ENCODE measurements around the gene MED27.

Gene MED27

GRCh38 chr9:132040808-132041207 is 38.9 kb downstream of the MED27 start:
- DNase-seq, result no peak

GRCh38 chr9:132040246-132040645 is 39.4 kb downstream of the MED27 start:
- no peak for DNase-seq

DNA sequence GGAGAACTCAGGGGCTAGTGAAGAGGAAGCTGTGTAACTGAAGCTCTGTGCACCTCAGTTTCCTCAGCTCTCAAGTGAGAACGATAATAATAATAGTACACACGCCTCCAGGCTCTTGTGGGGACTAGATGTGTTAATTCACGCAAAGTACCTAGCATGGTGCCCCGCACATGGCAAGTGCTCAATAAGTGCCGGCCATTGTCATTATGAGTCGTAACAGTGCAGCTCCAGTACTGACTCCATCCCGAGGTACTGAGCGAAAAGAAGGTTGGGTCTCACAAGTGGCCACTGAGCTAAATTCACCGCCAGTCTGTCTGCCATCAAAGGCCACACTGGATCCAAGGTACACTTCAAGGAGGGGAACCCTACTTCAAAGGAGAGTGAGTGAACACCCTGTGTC is 40.4 kb downstream of the MED27 start:
- DNase-seq, result no peak

DNA sequence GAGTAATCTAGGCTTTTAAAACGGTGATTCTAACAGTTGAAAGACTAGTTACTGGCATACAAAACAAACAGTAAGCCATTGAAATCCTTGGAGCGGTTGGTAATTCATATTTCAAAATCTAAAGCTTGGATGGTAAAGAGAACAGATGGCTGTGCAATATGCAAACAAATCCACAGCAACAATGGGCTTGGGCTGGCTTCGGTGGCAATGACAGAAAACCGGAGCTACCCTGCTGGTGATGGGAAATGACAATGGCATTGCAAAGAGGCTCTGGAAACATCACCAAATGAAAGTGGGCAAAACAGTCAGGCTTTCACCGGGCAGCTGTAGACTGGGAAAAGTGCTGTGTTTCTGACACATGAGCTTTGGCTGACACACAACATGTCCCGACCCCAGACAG is 42.2 kb downstream of the MED27 start:
- DNase-seq, result no peak

DNA sequence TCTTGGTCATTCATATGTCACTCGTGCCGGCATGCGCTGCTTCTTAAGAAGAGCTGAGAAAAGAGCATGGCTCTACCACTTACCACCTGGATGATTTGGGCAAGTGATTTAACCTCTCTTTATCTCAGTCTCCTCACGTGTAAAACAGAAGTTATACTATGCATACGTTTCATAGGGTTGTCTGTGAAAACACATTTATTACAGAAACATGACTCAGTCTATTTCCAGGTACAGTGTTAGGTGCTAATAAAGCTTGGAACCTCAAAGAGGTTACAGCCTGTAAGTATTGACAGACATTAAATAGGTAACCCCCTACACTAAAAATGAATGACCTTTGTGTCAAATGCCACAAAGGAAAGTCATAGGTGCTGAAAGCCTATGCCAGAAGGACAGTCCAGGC is 43.1 kb downstream of the MED27 start:
- no peak for DNase-seq

- no peak for DNase-seq
These were observed 44.0 kb downstream of the MED27 start for GRCh38 chr9:132035679-132036078.

DNA sequence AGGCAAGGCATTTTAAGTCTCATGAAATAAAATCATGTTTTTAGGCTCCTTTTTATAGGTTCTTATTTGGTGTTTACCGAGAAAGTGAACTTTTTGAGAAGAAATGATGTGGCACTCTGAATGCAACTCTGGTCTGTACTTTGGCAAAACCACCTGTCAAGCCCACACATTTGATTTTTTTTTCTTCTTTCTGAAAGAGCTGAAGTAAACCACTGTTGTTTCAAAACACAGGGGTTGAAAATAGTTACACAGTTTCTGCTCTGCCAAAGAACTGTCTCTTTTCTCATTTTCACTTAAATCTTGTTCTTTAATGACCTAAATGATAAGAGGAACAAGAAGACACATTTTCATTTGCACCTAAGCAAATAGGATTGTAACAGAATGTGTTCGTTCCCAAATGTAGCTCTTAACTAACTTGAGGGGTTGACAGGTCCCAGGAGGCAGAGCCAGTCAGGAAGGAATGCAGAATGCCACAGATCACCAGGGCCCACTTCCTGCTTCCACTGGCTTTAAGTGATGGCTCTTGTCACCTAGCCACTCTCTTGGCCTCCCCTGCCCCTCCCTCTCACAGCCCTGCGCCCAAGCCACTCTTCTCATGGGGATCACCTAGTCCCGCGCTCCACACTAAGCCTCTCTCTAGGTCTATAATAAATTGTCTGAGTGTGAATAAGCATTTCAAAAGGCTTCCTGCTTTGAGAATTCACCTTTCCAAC is 47.3 kb downstream of the MED27 start:
- DNase-seq, result no peak

DNA sequence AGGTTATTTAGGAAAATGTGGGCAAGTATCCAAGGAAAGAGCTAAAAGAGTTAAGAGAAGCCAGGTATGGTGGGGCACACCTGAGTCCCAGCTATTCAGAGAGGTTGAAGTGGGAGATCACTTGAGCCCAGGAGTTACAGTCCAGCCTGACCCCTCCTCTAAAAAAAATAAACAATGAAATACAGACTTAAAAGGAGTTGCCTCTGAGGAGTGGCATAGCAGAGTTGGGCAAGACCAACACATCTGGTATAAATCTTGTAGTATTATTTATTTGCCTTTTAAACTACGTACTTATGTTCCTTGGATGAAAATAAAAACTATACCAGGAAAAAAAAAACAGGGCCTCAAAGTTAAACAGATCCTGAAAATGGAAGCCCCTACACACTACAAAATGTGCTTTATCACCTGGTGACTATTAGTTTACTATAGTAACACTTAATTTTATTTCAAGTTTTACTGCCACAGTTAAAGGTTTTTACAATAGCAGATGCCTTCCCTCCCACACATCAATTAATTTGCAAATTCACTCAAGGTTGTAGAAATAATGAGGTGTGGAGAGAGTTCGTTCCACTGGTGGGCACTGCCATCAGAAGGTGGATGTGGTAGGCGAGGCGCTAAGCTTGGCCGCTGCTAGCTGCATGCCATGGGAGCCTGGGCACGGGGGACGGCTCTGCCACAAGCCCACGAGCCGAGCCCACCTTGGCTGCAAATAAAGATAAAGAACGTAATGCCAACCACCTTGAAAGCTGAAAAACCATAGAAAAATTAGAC is 48.0 kb downstream of the MED27 start:
- DNase-seq, result no peak

DNA sequence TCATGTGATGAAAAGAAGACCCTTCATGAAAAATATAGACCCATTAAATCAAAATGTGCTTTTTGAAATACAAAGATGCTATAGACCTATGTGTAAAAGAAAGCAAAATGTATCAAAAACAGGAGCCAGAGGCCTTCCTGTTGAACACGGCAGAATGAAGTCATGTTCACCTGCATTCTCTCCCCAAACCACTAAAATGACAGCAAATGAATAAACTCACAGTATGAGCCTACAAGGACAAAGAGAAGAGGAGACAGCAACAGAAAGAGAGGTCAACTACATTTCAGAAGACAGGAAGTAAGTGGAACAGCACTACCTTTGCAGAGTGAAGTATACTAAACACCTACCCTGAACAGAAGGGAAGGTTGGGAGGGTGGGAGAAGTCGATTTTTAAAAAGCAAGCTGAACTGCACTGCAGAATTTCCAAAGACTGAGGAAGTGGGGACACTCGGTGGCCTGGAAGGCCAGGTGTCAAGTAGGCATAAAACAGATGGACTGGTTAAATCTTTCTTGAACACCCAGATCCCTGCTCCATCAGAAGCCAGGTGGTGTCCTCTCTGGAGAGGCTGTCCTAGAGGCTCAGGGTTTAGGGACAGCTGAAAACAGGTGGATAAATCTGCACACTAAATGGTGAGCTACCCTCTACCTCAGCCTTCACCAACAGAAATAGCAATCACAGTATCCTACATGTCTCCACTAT is 48.9 kb downstream of the MED27 start:
- no peak for DNase-seq

- no peak for DNase-seq
These were observed 51.7 kb downstream of the MED27 start for GRCh38 chr9:132027752-132028663.

- peak; percentile 35 for DNase-seq
These were observed 52.6 kb downstream of the MED27 start for GRCh38 chr9:132026932-132027585.

GRCh38 chr9:132025766-132026165 is 53.9 kb downstream of the MED27 start:
- DNase-seq, result no peak

- DNase-seq, result no peak
These were observed 55.1 kb downstream of the MED27 start for GRCh38 chr9:132024589-132024988.

DNA sequence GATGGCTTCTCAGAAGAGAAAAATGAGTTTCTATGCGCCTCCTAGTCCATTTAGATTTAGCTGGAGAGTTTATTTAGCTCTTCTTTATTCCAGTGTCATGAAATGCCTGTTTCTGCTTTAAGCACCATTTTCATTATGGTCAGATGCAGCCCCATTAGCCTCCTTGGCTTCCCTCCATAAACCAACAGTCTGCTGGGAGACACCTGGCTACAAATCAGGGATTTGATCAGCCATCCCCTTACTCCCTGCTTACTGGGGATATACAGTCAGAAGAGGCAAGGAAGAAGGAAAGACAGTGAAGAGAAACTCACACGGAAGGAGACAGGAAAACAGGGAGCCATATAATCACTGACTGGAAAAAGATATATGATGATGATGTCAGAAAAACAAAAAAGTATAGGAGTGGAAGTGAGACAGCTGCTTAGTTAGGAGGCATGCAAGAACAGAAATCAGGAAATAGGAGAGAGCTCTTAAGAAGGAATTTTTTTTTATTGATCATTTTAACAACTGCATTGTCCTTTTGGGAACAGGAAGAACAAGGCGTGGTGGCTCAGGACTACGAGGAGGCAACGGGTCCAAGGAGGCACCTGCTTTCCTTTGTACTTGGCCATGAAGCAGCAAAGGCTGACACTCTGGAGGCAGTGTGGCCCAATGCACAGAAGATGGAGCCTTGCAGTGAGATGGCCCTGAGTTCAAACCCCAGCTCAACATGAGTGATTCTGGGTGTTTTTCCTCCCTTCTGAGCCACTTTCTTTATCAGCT is 56.1 kb downstream of the MED27 start:
- no peak for DNase-seq

GRCh38 chr9:132020820-132021510 is 58.7 kb downstream of the MED27 start:
- DNase-seq, result no peak

GRCh38 chr9:132020272-132020671 is 59.4 kb downstream of the MED27 start:
- DNase-seq, result no peak

GRCh38 chr9:132019702-132020101 is 60.0 kb downstream of the MED27 start:
- DNase-seq, result no peak

GRCh38 chr9:132018957-132019405 is 60.7 kb downstream of the MED27 start:
- DNase-seq, result no peak

DNA sequence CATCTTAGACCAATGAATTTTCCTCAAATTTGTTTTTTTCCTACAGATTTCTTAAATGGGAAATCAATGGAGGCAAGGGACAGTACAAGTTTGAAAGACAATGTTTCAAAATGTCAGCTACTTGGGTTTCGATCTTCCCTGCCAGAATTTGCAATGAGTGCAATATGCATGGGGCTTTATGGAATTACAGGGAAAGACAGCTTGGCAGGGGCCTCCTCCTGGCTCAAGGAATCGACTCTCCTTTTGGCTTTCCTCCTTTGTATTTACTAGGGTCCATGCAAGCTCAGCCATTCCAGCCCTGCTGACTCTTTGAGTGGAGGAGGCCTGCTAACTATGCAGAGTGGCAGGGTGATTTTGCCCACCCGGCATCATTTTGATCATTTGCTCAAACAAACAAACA is 63.2 kb downstream of the MED27 start:
- DNase-seq, result no peak

GRCh38 chr9:132015866-132016265 is 63.8 kb downstream of the MED27 start:
- DNase-seq, result no peak
